GM12878 (cell line): Measurements from ENCODE around the gene DIAPH2. TPM values are rescaled to one million over a fixed set of nuclear protein-coding genes. Genes with fewer than 3 reads are reported as not detected.
A peak's percentile ranks its signal among the peaks of the same experiment; 100 is the strongest.

Experiments used
- ATAC-seq: fragments of 200-7000 bp; cut with Tn5 transposase; 3 replicates; pipeline ENCODE4 v1.9.1; 2020; ENCODE audit warnings: mild to moderate bottlenecking, moderate library complexity
- BruUV-seq: library from RNA; stranded (reverse); fragments of 400-500 nt; replicated peaks from 2 replicates; lab custom pipeline; 2021; lab: Mats Ljungman, UMichigan
- CTCF ChIA-PET: fragments of 300-600 bp; sonication (Branson Sonifier 250); formaldehyde crosslinking; extraction: SDS; loops from one replicate; lab custom pipeline; 2021; ENCODE audit warnings: inconsistent platforms; lab: Yijun Ruan, JAX
- POLR2A ChIA-PET: fragments of 350-600 bp; formaldehyde crosslinking; extraction: SDS; loops from one replicate; lab custom pipeline; 2021; ENCODE audit warnings: inconsistent platforms; lab: Charles Lee
- RAD21 ChIA-PET: fragments of 300-600 bp; sonication (Branson Sonifier 250); formaldehyde crosslinking; loops from one replicate; lab custom pipeline; 2023; ENCODE audit warnings: antibody characterized with exemption; ENCODE audit not compliant: unreplicated experiment; lab: Charles Lee
- SMC1A ChIA-PET: fragments of 300-600 bp; sonication (Branson Sonifier 250); formaldehyde crosslinking; loops from one replicate; lab custom pipeline; 2023; ENCODE audit not compliant: unreplicated experiment, uncharacterized antibody; lab: Charles Lee
- DNase-seq: peaks from one replicate; pipeline ENCODE4 v3.0.0-alpha.2; 2011; ENCODE audit warnings: low read depth, low spot score
- FAIRE-seq: peaks from 3 replicates; lab custom pipeline; 2011; peaks lifted over from hg19 to GRCh38; lab: Jason Lieb, UNC
- H2AFZ ChIP-seq: 2 replicates; pipeline ENCODE4 v1.6.0; 2011; ENCODE audit warnings: low read depth, low read length, control low read depth; ENCODE audit not compliant: control insufficient read depth
- H3K27ac ChIP-seq: 2 replicates; pipeline ENCODE4 v1.5.1; 2011; ENCODE audit warnings: control low read depth; ENCODE audit not compliant: control insufficient read depth, insufficient read depth
- H3K27me3 ChIP-seq, 2 experiments: replicated peaks in 1 of 2; 2 replicates each; pipeline versions ENCODE4 v1.6.0 to v1.6.1; 2011; ENCODE audit warnings: low read length in 1 of 2; ENCODE audit not compliant: control insufficient read depth in 2 of 2, insufficient read depth in 2 of 2
- H3K36me3 ChIP-seq, 2 experiments: 2 replicates each; pipeline ENCODE4 v1.5.1; 2011; ENCODE audit warnings: low read length in 1 of 2; ENCODE audit not compliant: control insufficient read depth in 2 of 2, insufficient read depth in 2 of 2
- H3K4me1 ChIP-seq: 2 replicates; pipeline ENCODE4 v1.6.1; 2011; ENCODE audit warnings: mild to moderate bottlenecking, low read length, moderate library complexity, mixed read lengths; ENCODE audit not compliant: control insufficient read depth, insufficient read depth
- H3K4me2 ChIP-seq: 2 replicates; pipeline ENCODE4 v1.6.0; 2011; ENCODE audit warnings: control low read depth; ENCODE audit not compliant: control insufficient read depth, insufficient read depth
- H3K4me3 ChIP-seq: fragments of 200-600 bp; sonication (generic); 2 replicates; pipeline ENCODE4 v1.5.1; 2016
- H3K79me2 ChIP-seq: 2 replicates; pipeline ENCODE4 v1.6.0; 2011; ENCODE audit warnings: low read length; ENCODE audit not compliant: control insufficient read depth, insufficient read depth
- H3K9ac ChIP-seq: 2 replicates; pipeline ENCODE4 v1.8.0; 2011; ENCODE audit warnings: low read length, control low read depth, mixed read lengths; ENCODE audit not compliant: control insufficient read depth, insufficient read depth
- H3K9me3 ChIP-seq: replicated peaks from 3 replicates; pipeline ENCODE4 v1.5.1; 2011; ENCODE audit warnings: mild to moderate bottlenecking, low read length; ENCODE audit not compliant: control insufficient read depth, insufficient read depth
- H4K20me1 ChIP-seq: 2 replicates; pipeline ENCODE4 v1.6.0; 2011; ENCODE audit not compliant: control insufficient read depth, insufficient read depth
- ATF7 ChIP-seq: fragments of 450-650 bp; IDR thresholded peaks from 2 replicates; pipeline ENCODE4 v1.6.1; 2016; ENCODE audit warnings: low read depth, mild to moderate bottlenecking
- GABPA ChIP-seq: IDR thresholded peaks from 2 replicates; pipeline ENCODE4 v1.6.1; 2014; ENCODE audit warnings: antibody characterized with exemption, low read depth, mild to moderate bottlenecking, inconsistent platforms
- JUND ChIP-seq: IDR thresholded peaks from 2 replicates; pipeline ENCODE4 v1.6.1; 2012; ENCODE audit warnings: low read depth, mild to moderate bottlenecking, low read length, improper control_type of control experiment, moderate library complexity
- RAD21 ChIP-seq: IDR thresholded peaks from 2 replicates; pipeline ENCODE4 v1.6.1; 2011; ENCODE audit warnings: mild to moderate bottlenecking, low read depth, low read length, moderate library complexity; ENCODE audit not compliant: insufficient read depth
- RB1 ChIP-seq: fragments of 450-650 bp; formaldehyde crosslinking; IDR thresholded peaks from 2 replicates; pipeline ENCODE4 v1.6.1; 2017; ENCODE audit warnings: mild to moderate bottlenecking, borderline replicate concordance
- RCOR1 ChIP-seq: conservative IDR thresholded peaks from 2 replicates; pipeline ENCODE4 v1.6.1; 2012; ENCODE audit warnings: low read depth, low read length, improper control_type of control experiment
- SMAD5 ChIP-seq: IDR thresholded peaks from 2 replicates; pipeline ENCODE4 v1.6.1; 2016; ENCODE audit warnings: antibody characterized with exemption, low read depth
- SMC3 ChIP-seq: IDR thresholded peaks from 2 replicates; pipeline ENCODE4 v1.6.1; 2011; ENCODE audit warnings: low read length, improper control_type of control experiment, borderline replicate concordance
- SREBF2 ChIP-seq: IDR thresholded peaks from 2 replicates; pipeline ENCODE4 v1.6.1; 2012; ENCODE audit warnings: mild to moderate bottlenecking, low read length
- STAT3 ChIP-seq: IDR thresholded peaks from 2 replicates; pipeline ENCODE4 v1.6.1; 2011; ENCODE audit warnings: low read depth, low read length, improper control_type of control experiment
- TCF12 ChIP-seq: IDR thresholded peaks from 2 replicates; pipeline ENCODE4 v1.6.1; 2011; ENCODE audit warnings: low read depth, mild to moderate bottlenecking, low read length
- WGBS: methylation state at CpG from one replicate; pipeline ENCODE4 v1.1.6; 2016; ENCODE audit warnings: low lambda C conversion rate; ENCODE audit not compliant: insufficient replicate concordance, insufficient coverage; ENCODE audit errors: missing lambda C conversion rate; 5-methylcytosine and 5-hydroxymethylcytosine counted together
- in situ Hi-C: fragments of 300-500 bp; cut with MboI; formaldehyde crosslinking; loops from 9 replicates; pipeline ENCODE4 v1.14.3; 2018; ENCODE audit warnings: mixed read lengths
- intact Hi-C: fragments of 100-400 bp; cut with micrococcal nuclease; formaldehyde crosslinking; loops from one replicate; pipeline ENCODE4 v1.14.2; 2022; ENCODE audit not compliant: unreplicated experiment
- polyA plus RNA-seq, 11 experiments: library from polyadenylated mRNA; depleted of rRNA in 4 of 11; unstranded in 6 of 11; stranded (reverse) in 5 of 11; fragments of >200 nt; fragmentation: Nextera tagmentation in 4 of 11; fragmentation: Illumina TruSeq in 1 of 11; extraction: Ambion mirVana in 4 of 11; extraction: Trizol in 1 of 11; gene quantifications; 1 replicate in 1 of 11; 2 replicates in 10 of 11; pipeline versions ENCODE4 v1.2.1 to v1.2.3, GENCODE V29; 2011 to 2016; ENCODE audit warnings: inconsistent platforms in 2 of 11, missing spikeins in 2 of 11, low read depth in 1 of 11
- total RNA-seq, 4 experiments: library from RNA; depleted of rRNA in 3 of 4; stranded (reverse); fragments of >200 nt in 3 of 4; fragmentation: Illumina TruSeq in 1 of 4; extraction: Trizol in 1 of 4; gene quantifications; 2 replicates each; pipeline versions ENCODE4 v1.2.1 to v1.2.3, GENCODE V29; 2013 to 2021
- TF ChIP-seq, protein P1 (sequence below), 3 experiments: IDR thresholded peaks in 2 of 3; conservative IDR thresholded peaks in 1 of 3; 2 replicates each; pipeline ENCODE4 v1.5.1; 2011; ENCODE audit warnings: low read depth in 3 of 3, low read length in 3 of 3, mild to moderate bottlenecking in 3 of 3, control low read depth in 2 of 3, moderate library complexity in 2 of 3, inconsistent platforms in 1 of 3, mixed read lengths in 1 of 3; ENCODE audit not compliant: control insufficient read depth in 2 of 3, insufficient read depth in 1 of 3; ENCODE audit errors: extremely low read depth in 1 of 3
- TF ChIP-seq, protein P2 (sequence below): fragments of 450-650 bp; IDR thresholded peaks from 2 replicates; pipeline ENCODE4 v1.6.1; 2016; ENCODE audit warnings: mild to moderate bottlenecking
- TF ChIP-seq, protein P3 (sequence below): IDR thresholded peaks from 2 replicates; pipeline ENCODE4 v1.6.1; 2011; ENCODE audit warnings: low read depth, low read length, improper control_type of control experiment, borderline replicate concordance

Gene DIAPH2
- total and polyA plus RNA-seq, 10 of the 15 experiments (the other 5 are each of a cell fraction or from before 2014, with no cell fraction given): 2.2 to 16.6 (median 8.8) TPM

- DNase-seq: no peak
- ATAC-seq: no peak
- H3K27ac ChIP-seq: no peak overlapping the region
- H2AFZ ChIP-seq: no peak overlapping the region
- H3K9me3 ChIP-seq: no peaks in the 10 kb centered on the region
- 4% methylated on average over 2 of the region's 2 CpGs for WGBS
- no peaks in the 10 kb centered on the region for H3K36me3 ChIP-seq
- FAIRE-seq: peak; percentile 7
- RAD21 ChIA-PET: interaction anchor here (1.0 to 1.5 kb wide), 5 partner anchors 8 to 914 kb away, joined by 3 to 4 read pairs (median 4); no protein-coding TSS in a partner anchor
- H3K79me2 ChIP-seq: no peaks in the 10 kb centered on the region
- POLR2A ChIA-PET: no interaction called here
- SMC1A ChIA-PET: interaction anchor here (0.9 to 3.5 kb wide), 7 partner anchors 8 to 915 kb away, joined by 3 to 18 read pairs (median 3); no protein-coding TSS in a partner anchor
- H3K4me3 ChIP-seq: no peak overlapping the region
- H4K20me1 ChIP-seq: no peaks in the 10 kb centered on the region
- intact Hi-C loops (loop anchor here (2.0 kb wide), 1 partner anchor 914 kb away; no protein-coding TSS in a partner anchor), in situ Hi-C loops (no loop called here)
- no peaks in the 10 kb centered on the region for H3K27me3 ChIP-seq
- TF ChIP-seq SMC3: peak; percentile 61; the same call in 1 of the 2 replicates
- TF ChIP-seq, protein P1, sequence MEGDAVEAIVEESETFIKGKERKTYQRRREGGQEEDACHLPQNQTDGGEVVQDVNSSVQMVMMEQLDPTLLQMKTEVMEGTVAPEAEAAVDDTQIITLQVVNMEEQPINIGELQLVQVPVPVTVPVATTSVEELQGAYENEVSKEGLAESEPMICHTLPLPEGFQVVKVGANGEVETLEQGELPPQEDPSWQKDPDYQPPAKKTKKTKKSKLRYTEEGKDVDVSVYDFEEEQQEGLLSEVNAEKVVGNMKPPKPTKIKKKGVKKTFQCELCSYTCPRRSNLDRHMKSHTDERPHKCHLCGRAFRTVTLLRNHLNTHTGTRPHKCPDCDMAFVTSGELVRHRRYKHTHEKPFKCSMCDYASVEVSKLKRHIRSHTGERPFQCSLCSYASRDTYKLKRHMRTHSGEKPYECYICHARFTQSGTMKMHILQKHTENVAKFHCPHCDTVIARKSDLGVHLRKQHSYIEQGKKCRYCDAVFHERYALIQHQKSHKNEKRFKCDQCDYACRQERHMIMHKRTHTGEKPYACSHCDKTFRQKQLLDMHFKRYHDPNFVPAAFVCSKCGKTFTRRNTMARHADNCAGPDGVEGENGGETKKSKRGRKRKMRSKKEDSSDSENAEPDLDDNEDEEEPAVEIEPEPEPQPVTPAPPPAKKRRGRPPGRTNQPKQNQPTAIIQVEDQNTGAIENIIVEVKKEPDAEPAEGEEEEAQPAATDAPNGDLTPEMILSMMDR (IDR thresholded peaks at IDR 0.05 in 2 of 3, conservative IDR thresholded peaks at IDR 0.05 in 1 of 3; ENCODE audit: control insufficient read depth in 2 of 3, extremely low read depth in 1 of 3, insufficient read depth in 1 of 3, low read depth in 3 of 3, low read length in 3 of 3): peak; percentile 13 to 54 (median 14); a peak in 4 of 6 replicates
- TF ChIP-seq GABPA: no peak
- no peak for TF ChIP-seq RB1
- TF ChIP-seq ATF7: no peak
- TF ChIP-seq STAT3: no peak
- no peak for TF ChIP-seq SMAD5
- TF ChIP-seq SREBF2: no peak
- TF ChIP-seq, protein P2, sequence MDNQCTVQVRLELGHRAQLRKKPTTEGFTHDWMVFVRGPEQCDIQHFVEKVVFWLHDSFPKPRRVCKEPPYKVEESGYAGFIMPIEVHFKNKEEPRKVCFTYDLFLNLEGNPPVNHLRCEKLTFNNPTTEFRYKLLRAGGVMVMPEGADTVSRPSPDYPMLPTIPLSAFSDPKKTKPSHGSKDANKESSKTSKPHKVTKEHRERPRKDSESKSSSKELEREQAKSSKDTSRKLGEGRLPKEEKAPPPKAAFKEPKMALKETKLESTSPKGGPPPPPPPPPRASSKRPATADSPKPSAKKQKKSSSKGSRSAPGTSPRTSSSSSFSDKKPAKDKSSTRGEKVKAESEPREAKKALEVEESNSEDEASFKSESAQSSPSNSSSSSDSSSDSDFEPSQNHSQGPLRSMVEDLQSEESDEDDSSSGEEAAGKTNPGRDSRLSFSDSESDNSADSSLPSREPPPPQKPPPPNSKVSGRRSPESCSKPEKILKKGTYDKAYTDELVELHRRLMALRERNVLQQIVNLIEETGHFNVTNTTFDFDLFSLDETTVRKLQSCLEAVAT: no peak
- no peak for TF ChIP-seq RCOR1
- no peak for TF ChIP-seq TCF12
- TF ChIP-seq RAD21: peak; percentile 76
- no peak for TF ChIP-seq JUND
- TF ChIP-seq, protein P3, sequence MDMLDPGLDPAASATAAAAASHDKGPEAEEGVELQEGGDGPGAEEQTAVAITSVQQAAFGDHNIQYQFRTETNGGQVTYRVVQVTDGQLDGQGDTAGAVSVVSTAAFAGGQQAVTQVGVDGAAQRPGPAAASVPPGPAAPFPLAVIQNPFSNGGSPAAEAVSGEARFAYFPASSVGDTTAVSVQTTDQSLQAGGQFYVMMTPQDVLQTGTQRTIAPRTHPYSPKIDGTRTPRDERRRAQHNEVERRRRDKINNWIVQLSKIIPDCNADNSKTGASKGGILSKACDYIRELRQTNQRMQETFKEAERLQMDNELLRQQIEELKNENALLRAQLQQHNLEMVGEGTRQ: no peak
- H3K4me1 ChIP-seq: no peaks in the 10 kb centered on the region
- CTCF ChIA-PET: interaction anchor here (0.6 to 4.3 kb wide), 17 partner anchors 9 to 973 kb away, joined by 3 to 23 read pairs (median 4); no protein-coding TSS in a partner anchor
- no peak overlapping the region for H3K4me2 ChIP-seq
- no peak overlapping the region for H3K9ac ChIP-seq
- no TSS peak for BruUV-seq
Observed at GRCh38 chrX:96770315-96770714, 85.7 kb downstream of the DIAPH2 start.
